Thoracic aorta (tissue), 2 donors: Measurements from ENCODE around the gene TSPAN2. TPM values are rescaled to one million over a fixed set of nuclear protein-coding genes. Genes with fewer than 3 reads are reported as not detected.

ENCODE experiments used
- ATAC-seq: fragments of 150-250 bp; one replicate; pipeline ENCODE4 v1.8.0; 2017; ENCODE audit warnings: low read depth; ENCODE audit not compliant: insufficient number of reproducible peaks, low FRiP score
- DNase-seq: peaks from one replicate; pipeline ENCODE4 v3.0.0-alpha.2; 2020; ENCODE audit warnings: low spot score
- H3K27ac ChIP-seq, 2 donors: fragments of 200-600 bp; sonication (generic); 1 replicate in 1 of 2; 2 replicates in 1 of 2; pipeline ENCODE4 v1.5.1; 2016; ENCODE audit warnings: mild to moderate bottlenecking in 2 of 2, moderate library complexity in 2 of 2
- H3K27me3 ChIP-seq: fragments of 200-600 bp; sonication (generic); replicated peaks from 2 replicates; pipeline ENCODE4 v1.6.0; 2016; ENCODE audit warnings: mild to moderate bottlenecking; ENCODE audit not compliant: insufficient read depth
- H3K36me3 ChIP-seq: fragments of 200-600 bp; sonication (generic); one replicate; pipeline ENCODE4 v1.5.1; 2016
- H3K4me1 ChIP-seq, 2 donors: fragments of 200-600 bp; sonication (generic); 1 replicate in 1 of 2; 2 replicates in 1 of 2; pipeline versions ENCODE4 v1.5.1 to v1.6.0; 2016; ENCODE audit warnings: low read depth in 2 of 2, mild to moderate bottlenecking in 1 of 2; ENCODE audit not compliant: control insufficient read depth in 1 of 2
- H3K4me3 ChIP-seq: fragments of 200-600 bp; sonication (generic); 2 replicates; pipeline ENCODE4 v1.5.1; 2016; ENCODE audit warnings: mild to moderate bottlenecking
- H3K9me3 ChIP-seq: fragments of 200-600 bp; sonication (generic); 2 replicates; pipeline ENCODE4 v1.5.1; 2016
- total RNA-seq, 2 donors: library from RNA; depleted of rRNA; stranded (reverse); fragments of >200 nt; gene quantifications; one replicate each; pipeline versions ENCODE4 v1.1.0 to v1.2.3, GENCODE V29; 2016
- TF ChIP-seq, protein P1 (sequence below): fragments of 200-600 bp; sonication (generic); IDR thresholded peaks from one replicate; pipeline ENCODE4 v1.5.1; 2019; ENCODE audit warnings: antibody characterized with exemption

The TSPAN2 gene
- total RNA-seq, 2 donors from 2014 or later, result 26.2 to 34.3 TPM

DNA sequence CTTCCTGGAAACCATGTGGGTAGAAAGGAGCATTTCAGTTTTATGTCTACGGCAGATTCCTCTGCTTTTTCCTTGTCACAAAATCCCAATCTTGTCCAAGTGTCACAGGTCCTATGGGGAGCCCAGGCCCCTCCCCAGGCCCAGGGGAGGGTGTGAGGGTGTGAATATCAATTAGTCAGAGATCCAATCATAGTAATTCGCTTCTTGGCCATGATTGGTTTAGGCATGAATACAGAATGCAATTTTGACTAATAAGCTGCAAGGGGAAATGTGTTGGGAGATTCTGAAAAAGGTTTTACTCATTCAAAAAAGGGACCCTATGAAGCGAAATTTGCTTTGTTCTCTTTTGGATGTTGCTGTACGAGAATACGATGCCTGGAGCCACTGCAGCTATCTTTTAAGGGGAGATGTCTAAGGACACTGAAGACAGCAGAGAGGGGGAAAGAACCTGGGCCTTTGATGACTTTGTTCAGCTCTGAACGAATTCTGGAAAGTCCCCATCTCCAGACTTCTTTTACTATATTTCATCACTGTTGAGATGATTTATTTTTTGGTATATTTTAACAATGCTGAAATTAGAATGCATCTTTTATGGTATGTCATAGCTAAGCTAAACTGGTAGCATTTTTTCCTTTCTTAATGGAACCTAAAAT lies 18.2 kb downstream of the TSPAN2 start:
- H3K27ac ChIP-seq, result peak overlapping the region in 1 of 2 donors; percentile 78
- H3K4me1 ChIP-seq, result peaks cover 63 to 82% of the 10 kb centered on the region in 2 donors
- DNase-seq, result no peak

DNA sequence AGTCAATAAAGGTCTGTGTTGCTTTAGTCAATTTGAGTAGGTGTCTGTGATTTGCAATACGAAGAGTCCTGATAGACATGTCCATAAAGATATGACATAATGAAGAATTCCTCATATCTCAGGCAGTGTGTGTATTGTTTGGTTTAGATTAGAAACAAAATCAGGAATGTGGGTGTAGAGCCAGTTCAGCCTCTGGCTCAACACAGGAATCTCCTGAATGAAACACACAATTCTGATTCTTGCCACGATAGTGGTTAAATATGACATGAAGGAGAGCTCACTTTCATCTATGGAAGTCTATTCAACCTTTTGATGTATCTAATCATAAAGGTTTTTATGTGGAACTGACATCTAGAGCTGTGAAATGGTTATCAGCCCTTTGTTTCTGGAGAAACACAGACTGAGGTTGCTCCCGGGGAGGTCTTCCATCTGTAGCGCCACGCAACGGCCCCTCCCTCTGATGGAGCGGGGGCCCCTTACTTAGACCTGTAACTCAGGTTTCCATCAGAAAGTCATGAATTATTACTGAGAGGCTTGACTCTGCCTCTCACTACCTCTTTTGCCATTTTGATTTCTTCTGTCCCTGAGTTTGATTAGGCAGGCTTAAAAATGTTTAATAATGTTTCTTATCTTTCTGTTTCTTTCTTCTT lies 19.5 kb downstream of the TSPAN2 start:
- TF ChIP-seq, protein P1, sequence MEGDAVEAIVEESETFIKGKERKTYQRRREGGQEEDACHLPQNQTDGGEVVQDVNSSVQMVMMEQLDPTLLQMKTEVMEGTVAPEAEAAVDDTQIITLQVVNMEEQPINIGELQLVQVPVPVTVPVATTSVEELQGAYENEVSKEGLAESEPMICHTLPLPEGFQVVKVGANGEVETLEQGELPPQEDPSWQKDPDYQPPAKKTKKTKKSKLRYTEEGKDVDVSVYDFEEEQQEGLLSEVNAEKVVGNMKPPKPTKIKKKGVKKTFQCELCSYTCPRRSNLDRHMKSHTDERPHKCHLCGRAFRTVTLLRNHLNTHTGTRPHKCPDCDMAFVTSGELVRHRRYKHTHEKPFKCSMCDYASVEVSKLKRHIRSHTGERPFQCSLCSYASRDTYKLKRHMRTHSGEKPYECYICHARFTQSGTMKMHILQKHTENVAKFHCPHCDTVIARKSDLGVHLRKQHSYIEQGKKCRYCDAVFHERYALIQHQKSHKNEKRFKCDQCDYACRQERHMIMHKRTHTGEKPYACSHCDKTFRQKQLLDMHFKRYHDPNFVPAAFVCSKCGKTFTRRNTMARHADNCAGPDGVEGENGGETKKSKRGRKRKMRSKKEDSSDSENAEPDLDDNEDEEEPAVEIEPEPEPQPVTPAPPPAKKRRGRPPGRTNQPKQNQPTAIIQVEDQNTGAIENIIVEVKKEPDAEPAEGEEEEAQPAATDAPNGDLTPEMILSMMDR, result no peak
- peak overlapping the region; percentile 88 for H3K27ac ChIP-seq

More for the DNA sequence above, 18.2 kb downstream of the TSPAN2 start:
- Histone ChIP-seq H3K27me3 (no peaks in the 10 kb centered on the region), H3K9me3 (no peaks in the 10 kb centered on the region), H3K36me3 (no peaks in the 10 kb centered on the region), H3K4me3 (no peak overlapping the region)
- TF ChIP-seq, protein P1, result no peak
- no peak for ATAC-seq

DNA sequence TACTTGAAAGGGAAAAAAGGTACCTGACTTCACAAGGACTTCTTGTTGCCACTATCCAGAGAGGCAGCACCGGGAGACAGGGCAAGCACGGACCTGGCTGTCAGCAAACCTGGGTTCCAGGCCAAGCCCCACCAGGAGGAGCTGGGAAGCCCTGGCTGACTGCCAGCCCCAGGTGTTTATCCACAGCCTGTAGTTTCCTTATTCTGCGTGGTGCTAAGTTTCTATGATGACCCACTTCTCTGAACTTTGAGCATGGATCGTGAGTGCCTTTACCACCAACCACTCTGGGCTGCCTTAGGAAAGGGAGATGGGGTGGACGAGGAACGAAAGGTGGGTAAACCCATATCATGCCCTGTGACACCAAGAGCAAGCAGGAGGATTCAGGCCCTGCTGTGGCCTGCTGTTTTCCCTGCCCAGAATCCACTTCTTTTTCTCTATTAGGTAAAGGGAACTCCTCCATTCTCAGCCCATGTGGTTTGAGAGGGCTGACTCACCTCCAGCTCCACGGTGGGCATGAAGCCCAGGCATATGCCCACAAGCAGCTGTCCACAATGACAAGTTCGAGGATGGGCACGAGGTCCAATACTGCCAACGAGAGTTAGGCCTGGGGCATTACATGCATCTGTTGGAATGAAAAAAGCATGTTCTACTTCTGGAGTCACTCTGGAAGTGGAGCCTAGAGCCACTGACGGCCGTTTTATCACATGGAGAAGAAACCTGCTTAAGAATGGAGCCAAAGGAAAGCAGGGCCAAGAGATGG lies 20.3 kb downstream of the TSPAN2 start:
- Histone ChIP-seq H3K4me3 (no peak overlapping the region), H3K9me3 (no peaks in the 10 kb centered on the region), H3K27me3 (no peaks in the 10 kb centered on the region), H3K36me3 (no peaks in the 10 kb centered on the region), H3K27ac (peak overlapping the region; percentile 88), H3K4me1 (peaks cover 45 to 68% of the 10 kb centered on the region in 2 donors)
- ATAC-seq (peak; percentile 61), DNase-seq (no peak)
- TF ChIP-seq, protein P1, result no peak

More for the DNA sequence above, 19.5 kb downstream of the TSPAN2 start:
- DNase-seq (no peak), ATAC-seq (no peak)
- Histone ChIP-seq H3K4me1 (peaks cover 53 to 68% of the 10 kb centered on the region in 2 donors), H3K36me3 (no peaks in the 10 kb centered on the region), H3K9me3 (no peaks in the 10 kb centered on the region), H3K4me3 (no peak overlapping the region), H3K27me3 (no peaks in the 10 kb centered on the region)

DNA sequence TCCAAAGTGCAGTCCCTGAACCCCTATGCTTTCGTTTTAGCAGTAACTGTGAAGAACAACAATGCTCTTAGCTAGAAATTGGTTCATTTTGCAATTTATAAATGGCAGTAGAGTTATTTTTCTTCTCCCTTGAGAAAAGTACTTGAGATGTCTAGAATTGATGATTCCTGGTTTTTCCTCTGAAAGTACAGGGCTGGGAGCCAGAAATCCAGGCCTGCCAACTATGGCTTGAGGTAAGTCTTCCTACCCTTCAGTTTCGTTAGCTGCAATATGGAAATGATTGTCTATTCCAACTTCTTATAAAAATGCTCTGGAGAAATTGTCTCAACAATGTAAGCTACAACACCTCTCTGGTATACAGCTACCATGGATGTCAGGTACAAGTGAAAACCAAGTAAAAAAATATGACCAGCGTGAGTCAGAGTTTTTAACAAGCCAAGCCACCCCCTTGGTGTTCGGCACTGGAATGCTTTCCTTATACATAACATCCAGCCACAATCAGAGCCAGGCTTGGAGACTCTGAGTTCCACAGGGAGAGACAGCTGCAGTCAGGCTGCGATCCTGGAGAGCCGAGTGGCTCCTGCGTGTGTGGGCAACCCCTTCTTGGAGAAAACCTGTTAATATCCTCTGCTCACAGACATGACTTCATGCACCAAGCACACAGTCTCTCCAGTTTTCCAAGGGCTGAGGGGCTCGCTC lies 22.0 kb downstream of the TSPAN2 start:
- DNase-seq, result no peak
- Histone ChIP-seq H3K27me3 (no peaks in the 10 kb centered on the region), H3K9me3 (no peaks in the 10 kb centered on the region), H3K36me3 (no peaks in the 10 kb centered on the region), H3K4me3 (peak overlapping the region; percentile 43), H3K27ac (peak overlapping the region; percentile 88), H3K4me1 (peaks cover 34 to 64% of the 10 kb centered on the region in 2 donors)
- ATAC-seq, result peak; percentile 30
- TF ChIP-seq, protein P1, result no peak
